ENCODE results near the gene TRIM26. TPM values are rescaled to one million over a fixed set of nuclear protein-coding genes. Genes with fewer than 3 reads are reported as not detected.

The TRIM26 gene
- total RNA-seq, 4 donors from 2014 or later, result 33.6 to 58.8 (median 46.3) TPM

GRCh38 chr6:30135757-30136156 is 77.4 kb downstream of the TRIM26 start, which contains the start of gene TRIM40:
Gene TRIM40, plus strand, starts transcription at chr6:30136140. Its CDS starts 897 bp downstream, at chr6:30137037.
- H3K27ac ChIP-seq (replicated peaks in 1 of 4), result no peak within 1 kb of the TSS
- WGBS, result 78% methylated on average over 4 of the region's 4 CpGs
- no peaks in the 10 kb centered on the region for H3K9me3 ChIP-seq
- peak; percentile 77 for DNase-seq (ENCODE audit: extremely low spot score)
- peaks cover 0 to 3% (median 1%) of the 10 kb centered on the region in 4 donors for H3K4me1 ChIP-seq
- no peak within 1 kb of the TSS for H3K4me3 ChIP-seq
- peaks cover 0 to 65% (median 11%) of the 10 kb centered on the region in 4 donors for H3K27me3 ChIP-seq
- no peaks in the 10 kb centered on the region for H3K36me3 ChIP-seq
- TF ChIP-seq POLR2AphosphoS5 (IDR thresholded peaks at IDR 0.05) (no peak), POLR2A (IDR thresholded peaks at IDR 0.05; ENCODE audit: low read depth) (no peak), EP300 (IDR thresholded peaks at IDR 0.05) (no peak), CTCF (IDR thresholded peaks at IDR 0.05) (no peak)
- intact Hi-C loops (cut with DNase I), result no loop called here

GRCh38 chr6:30135147-30135546 is 78.1 kb downstream of the TRIM26 start:
- WGBS, result 94% methylated on average over 2 of the region's 2 CpGs
- no peak overlapping the region for H3K4me3 ChIP-seq
- no peak for DNase-seq (ENCODE audit: extremely low spot score)
- H3K9me3 ChIP-seq, result no peaks in the 10 kb centered on the region
- H3K36me3 ChIP-seq, result no peaks in the 10 kb centered on the region
- intact Hi-C loops (cut with DNase I), result no loop called here
- peaks cover 0 to 65% (median 14%) of the 10 kb centered on the region in 4 donors for H3K27me3 ChIP-seq
- H3K4me1 ChIP-seq, result peaks cover 0 to 3% (median 2%) of the 10 kb centered on the region in 4 donors
- TF ChIP-seq CTCF (IDR thresholded peaks at IDR 0.05) (no peak), EP300 (IDR thresholded peaks at IDR 0.05) (no peak), POLR2AphosphoS5 (IDR thresholded peaks at IDR 0.05) (no peak), POLR2A (IDR thresholded peaks at IDR 0.05; ENCODE audit: low read depth) (no peak)
- no peak overlapping the region for H3K27ac ChIP-seq (replicated peaks in 1 of 4)

Other genes with a start within 250 kb of the TRIM26 start
- gene POLR1H, start 152.1 kb downstream of the TRIM26 start, total RNA-seq, result 10 to 100 TPM; 12.9 to 21.0 (median 17.4) TPM
- gene PPP1R11, start 146.2 kb downstream of the TRIM26 start, total RNA-seq, result 10 to 100 TPM; 50.7 to 64.7 (median 60.2) TPM
- under 1 TPM in 1 of 4 donors, not detected in 3; 0.11 TPM for gene RNF39, start 137.6 kb downstream of the TRIM26 start, total RNA-seq
- 1 to 10 TPM in 1 of 4 donors, not detected in 3; 1.3 TPM for gene TRIM31, start 100.3 kb downstream of the TRIM26 start, total RNA-seq
- not detected for gene TRIM40, start 77.3 kb downstream of the TRIM26 start, total RNA-seq
- under 1 TPM in 3 of 4 donors, not detected in 1; 0.17 to 0.50 (median 0.42) TPM for gene TRIM10, start 52.2 kb downstream of the TRIM26 start, total RNA-seq
- under 1 TPM in 1 of 4 donors, not detected in 3; 0.42 TPM for gene TRIM15, start 49.9 kb downstream of the TRIM26 start, total RNA-seq
- gene TRIM39, start 113.5 kb upstream of the TRIM26 start, total RNA-seq, result 10 to 100 TPM; 17.4 to 24.5 (median 20.9) TPM
- gene RPP21, start 131.8 kb upstream of the TRIM26 start, total RNA-seq, result 100 to 1,000 TPM in 2 of 4 donors, 10 to 100 TPM in 2; 78.1 to 149 (median 113) TPM

Measured in esophagus muscularis mucosa (tissue), 4 donors.